ENCODE measurements around the gene SGCD.

The SGCD gene

DNA sequence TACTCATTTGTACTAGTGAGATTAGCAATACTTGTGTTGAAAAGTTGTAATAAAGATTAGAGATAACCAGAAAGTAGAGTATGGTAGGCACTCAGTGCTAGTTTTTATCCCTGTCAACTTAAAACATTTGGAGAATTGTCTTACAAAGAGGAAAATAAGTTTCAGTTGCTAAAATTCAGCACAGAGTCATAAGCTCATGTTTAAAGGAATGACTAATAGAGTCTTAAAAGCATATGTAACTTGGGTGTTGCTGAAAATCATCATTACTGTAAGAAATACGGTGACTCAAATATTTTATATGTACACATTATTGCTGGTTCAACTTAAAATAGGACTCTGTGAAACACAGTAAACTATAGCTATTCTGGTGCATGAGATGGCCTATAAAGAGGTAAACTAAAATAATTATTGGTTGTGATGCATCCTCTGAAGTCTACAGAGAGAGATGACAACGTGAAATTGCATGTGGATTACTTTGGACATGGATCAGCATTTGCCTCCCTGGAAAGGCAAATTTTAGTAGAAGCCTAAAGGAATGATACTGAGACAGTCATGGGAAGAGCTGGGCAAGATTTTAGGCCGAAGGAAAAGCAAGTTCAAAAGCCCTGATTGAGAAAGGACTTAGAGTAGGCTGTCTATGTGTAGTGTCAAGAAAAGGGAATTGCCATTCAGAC is 34.6 kb downstream of the SGCD start:
- DNase-seq (ENCODE audit: low spot score), result no peak

DNA sequence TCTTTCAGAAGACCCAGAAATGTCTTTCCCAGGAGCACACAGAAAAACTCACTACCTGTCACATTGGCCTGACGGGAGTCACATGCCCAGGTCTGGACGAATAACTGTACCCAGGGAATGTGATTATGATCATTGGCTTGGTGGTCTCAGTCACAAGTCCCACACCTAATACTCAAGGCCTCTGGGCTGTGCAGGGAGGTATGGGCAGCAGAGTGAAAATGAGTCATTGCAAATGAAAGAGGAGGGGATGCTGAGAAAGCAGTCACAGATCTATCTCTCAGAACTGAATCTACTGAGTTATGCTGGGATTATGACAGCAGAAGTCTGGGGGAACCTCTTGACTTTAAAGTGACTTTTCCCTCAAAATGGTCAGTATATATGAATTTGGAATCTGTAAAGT is 36.9 kb downstream of the SGCD start:
- no peak for DNase-seq (ENCODE audit: low spot score)

DNA sequence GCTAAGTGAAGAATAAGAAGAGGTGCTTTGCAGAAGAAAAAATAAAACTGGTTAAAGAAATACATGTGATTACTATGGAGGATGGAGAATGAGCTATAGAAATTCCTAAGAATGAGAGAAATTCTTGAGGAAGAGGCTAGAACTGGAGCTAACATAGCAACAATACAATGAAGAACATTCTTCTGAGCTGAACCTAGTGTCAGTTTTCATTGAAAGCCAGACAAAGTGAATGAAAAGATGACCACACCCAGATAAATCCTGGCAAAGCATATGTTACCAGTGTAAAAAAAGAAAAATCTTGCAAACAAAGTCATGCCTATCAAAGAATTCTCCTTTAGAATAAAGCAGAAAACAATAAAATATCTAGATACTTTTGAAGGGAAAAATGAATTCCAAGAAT is 39.6 kb downstream of the SGCD start:
- DNase-seq (ENCODE audit: low spot score), result no peak

DNA sequence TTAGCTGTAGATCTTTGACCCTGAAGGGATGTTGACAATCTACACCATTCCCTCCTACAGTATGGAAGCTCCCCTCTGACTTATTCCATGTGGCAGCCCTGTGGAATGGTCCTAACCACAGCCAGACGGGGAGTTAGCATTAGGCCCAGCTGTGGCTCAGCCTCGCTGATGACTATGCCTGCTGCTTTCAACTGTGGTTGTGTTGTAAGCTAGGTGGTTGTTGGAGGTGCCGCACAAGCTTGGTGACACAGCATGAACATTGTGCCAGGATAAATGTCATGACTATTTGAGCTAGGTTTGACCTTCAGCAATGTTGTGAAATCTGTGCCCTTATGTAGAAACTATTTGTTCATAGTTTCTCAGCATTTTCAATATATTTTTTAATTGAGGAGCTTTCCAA is 40.6 kb downstream of the SGCD start:
- peak; percentile 22 for DNase-seq (ENCODE audit: low spot score)

- DNase-seq (ENCODE audit: low spot score), result no peak
Observed at GRCh38 chr5:156375895-156376495, 49.0 kb downstream of the SGCD start.

DNA sequence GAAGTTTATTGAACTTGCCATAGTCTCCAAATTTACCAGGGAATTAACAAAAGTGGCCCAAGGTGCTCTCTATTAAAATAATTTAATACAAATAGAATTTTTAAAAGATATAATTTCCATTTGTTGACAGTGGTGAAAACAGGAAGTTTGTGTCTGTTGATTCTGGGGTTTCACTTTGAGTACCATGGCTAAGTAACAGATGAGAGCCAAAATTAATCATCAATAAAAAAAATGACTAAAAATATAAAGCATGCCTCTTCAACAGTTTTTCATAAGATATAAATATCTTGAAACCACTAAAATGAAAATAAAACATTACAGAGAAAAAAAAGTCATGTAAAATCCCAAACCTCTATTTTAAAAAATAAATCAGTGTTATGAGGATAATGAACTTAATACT is 49.8 kb downstream of the SGCD start:
- no peak for DNase-seq (ENCODE audit: low spot score)

GRCh38 chr5:156378159-156378558 is 51.2 kb downstream of the SGCD start:
- DNase-seq (ENCODE audit: low spot score), result no peak

GRCh38 chr5:156379206-156379605 is 52.2 kb downstream of the SGCD start:
- DNase-seq (ENCODE audit: low spot score), result no peak

DNA sequence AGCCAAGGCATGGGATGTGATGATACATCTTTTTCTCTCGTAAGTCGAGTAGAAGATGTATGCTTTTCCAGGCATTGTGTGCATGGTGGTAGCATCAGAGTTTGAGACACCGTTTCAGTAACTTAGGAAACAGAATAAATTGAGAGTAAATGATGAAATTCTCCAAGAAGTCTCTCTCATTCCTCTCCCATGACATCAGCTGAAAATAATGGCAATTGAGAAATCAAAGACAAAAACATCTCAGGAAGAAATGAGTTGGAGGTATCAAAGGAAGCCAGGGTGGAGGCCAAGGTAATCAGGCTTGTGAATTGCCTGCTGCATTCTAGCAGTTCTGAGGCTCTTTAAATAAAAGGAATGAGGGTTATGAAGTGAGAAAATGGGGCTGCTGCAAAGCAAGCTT is 53.9 kb downstream of the SGCD start:
- peak; percentile 18 for DNase-seq (ENCODE audit: low spot score)

DNA sequence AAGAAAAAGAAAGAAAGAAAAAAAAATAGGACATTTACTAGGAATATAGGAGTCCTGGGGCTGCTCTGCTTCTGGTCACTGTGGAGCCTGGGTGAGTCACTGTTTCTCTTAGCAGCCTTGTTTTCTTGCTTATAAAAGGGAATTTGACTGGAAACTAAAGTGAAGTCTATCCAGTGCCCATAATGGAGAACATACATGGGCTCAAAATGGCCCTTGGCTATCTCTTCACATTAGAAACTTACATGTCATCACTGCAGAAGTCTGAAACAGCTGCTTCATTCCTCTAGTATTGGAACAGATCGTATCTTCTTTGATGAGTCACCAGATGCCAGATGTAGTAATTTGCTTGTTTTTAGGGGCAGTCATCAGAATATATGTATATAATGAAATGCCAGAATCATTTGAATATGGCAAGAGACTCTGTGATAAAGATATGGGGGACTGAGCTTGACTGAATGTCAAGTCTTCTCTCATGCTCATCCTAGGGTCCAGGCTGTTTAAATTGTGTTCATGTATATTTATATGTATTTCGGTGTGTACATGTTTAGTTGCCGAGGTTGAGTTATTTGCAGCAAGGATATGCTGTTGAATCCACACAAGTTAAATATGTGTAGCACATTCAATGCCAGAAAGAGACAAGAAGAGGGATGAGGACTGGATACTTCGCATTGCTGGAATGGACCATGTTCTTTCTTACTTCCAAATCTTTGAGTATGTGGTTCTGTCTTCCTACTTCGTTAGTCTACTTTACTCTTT is 56.7 kb downstream of the SGCD start:
- no peak for DNase-seq (ENCODE audit: low spot score)

GRCh38 chr5:156385416-156385815 is 58.5 kb downstream of the SGCD start:
- DNase-seq (ENCODE audit: low spot score), result no peak

DNA sequence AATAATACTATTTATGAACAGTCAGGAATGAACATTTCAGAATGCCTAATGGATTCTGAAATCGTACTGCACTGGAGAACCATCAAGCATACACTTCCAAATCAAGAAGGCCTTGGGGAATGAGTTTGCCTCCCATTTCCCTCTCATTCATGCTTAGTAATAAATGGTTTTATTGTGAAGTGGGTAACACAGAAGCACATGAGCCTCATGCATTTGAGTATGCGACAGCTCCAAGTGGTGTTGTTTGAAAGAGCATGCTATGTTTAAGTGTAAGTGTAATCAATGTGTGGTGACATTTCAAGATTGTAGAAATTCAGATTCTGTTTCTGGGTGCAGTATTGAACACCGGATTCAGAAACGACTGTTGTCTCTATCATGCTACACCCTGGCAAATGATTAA is 60.0 kb downstream of the SGCD start:
- DNase-seq (ENCODE audit: low spot score), result no peak

DNA sequence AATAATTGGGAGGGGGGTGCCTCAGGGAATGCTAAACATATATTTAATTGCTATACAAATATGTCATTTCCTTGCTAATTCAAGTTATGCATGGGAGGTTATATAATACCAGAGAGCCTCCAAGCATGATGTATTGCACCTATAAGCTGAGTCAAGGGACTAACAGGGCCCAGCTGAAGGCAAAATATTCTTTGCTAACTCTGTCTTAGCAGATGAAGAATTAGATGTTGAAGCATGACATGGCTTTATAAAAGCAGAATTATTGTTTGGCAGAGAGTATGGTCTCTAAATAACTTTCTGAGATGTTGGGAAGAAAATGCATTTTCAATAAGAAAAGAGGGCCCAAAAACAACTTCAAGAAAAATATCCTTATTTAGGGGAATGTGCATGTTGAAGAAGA is 60.4 kb downstream of the SGCD start:
- DNase-seq (ENCODE audit: low spot score), result no peak

DNA sequence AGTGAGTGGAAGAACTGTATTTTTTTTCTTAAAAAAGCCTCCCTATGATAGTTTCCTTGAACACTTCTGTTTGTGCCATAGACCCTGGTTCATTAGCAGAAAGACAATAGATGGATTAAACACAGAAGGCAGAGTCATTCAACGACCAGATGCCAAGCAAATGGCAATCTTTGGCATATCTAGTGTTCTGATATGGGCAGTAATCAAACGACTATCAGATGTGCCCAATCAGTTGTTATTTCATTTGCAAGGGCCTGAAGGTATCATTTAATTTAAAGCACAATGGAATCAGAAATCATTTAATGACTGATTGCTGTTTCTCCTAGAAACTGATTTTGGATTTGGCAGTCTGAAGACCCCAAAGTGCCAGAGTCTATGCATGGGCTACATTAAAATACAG is 61.3 kb downstream of the SGCD start:
- DNase-seq (ENCODE audit: low spot score), result no peak

DNA sequence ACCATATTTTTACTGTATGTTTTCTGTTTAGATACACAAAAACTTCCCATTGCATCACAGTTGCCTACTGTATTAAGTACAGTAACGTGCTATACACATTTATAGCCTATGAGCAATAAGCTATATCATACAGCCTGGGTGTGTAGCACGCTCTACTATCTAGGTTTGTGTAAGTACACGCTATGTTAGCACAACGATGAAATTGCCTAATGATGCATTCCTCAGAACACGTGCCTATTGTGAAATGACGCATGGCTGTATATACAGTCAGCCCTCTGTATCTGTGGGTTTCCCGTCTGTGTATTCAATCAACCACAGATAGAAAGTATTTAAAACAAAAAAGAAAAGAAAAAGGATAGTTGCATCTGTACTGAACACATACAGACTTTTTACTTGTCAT is 64.2 kb downstream of the SGCD start:
- no peak for DNase-seq (ENCODE audit: low spot score)

GRCh38 chr5:156393980-156394379 is 67.0 kb downstream of the SGCD start:
- no peak for DNase-seq (ENCODE audit: low spot score)

GRCh38 chr5:156394642-156395305 is 67.8 kb downstream of the SGCD start:
- no peak for DNase-seq (ENCODE audit: low spot score)

GRCh38 chr5:156395306-156395675 is 68.3 kb downstream of the SGCD start:
- DNase-seq (ENCODE audit: low spot score), result no peak

GRCh38 chr5:156396063-156396829 is 69.3 kb downstream of the SGCD start:
- no peak for DNase-seq (ENCODE audit: low spot score)

DNA sequence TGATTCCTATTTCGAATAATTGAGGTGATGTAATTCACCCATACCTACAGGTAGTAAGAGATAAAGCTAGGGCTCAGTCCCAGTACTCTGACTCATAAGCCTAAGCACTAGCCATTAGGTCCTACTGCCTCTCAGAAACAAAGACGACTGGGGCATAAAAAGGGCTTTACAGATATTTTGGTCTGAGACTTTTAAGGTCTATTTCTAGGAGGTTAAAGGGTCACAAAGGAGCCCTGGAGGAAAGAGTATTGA is 69.8 kb downstream of the SGCD start:
- peak; percentile 3 for DNase-seq (ENCODE audit: low spot score)

DNA sequence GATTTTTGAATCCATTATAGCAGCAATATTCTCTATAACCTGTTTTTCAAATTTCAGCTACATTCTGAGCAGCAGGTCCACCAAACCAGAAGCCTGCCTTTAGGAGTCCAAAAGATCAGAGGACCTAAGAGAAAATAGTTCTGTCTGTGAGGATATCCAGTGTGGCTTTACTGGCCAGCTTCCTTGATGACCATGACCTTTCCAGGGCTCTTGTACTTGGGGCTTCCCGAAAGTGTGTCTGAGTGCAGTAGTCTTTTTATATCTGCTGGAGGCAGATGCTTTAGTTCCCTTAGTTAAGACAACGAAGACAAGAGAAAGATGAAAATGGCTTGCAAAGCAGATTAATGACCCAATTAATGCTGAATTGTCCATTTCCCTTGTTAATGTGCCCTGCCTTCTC is 72.4 kb downstream of the SGCD start:
- no peak for DNase-seq (ENCODE audit: low spot score)

DNA sequence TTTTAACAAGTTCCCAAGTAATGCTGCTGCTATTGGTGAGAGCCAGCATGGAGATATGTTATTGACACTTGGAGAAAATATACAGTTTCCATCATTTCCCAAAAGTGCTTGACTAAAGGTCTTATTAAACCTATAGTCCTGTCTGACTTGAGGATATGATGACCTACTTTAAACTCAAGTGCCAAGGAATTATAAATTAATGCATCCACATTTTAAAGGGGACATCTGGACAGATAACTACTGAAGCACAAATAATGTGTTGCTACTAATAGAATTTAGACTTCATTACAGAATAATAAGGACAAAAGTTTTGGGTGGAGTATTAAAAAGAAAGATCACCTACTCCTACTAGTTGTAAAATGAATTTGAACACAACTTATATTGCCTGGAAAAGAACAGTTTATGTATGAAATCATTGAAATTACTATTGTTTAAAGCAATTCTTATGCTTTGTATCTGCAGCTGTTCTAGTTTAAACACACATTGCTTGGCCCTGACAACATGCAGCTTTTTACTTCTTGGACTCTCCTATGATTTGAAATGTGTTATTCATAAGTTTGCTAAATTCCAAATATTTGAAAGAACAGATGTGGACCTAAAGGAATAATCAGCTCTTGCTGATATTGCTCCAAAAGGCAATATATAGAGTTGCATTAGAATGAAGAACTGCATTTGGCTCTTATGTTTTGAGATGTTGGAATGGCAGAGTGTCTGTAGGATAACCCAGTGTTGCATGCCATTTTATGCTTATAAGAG is 73.4 kb downstream of the SGCD start:
- no peak for DNase-seq (ENCODE audit: low spot score)
